H1 (cell line): ENCODE measurements around the gene CDH26. TPM values are rescaled to one million over a fixed set of nuclear protein-coding genes. Genes with fewer than 3 reads are reported as not detected.

Source experiments
- KDM4A ChIP-seq: IDR thresholded peaks from one replicate; pipeline ENCODE4 v1.7.1; 2012; ENCODE audit warnings: low read depth, mild to moderate bottlenecking, moderate library complexity, low read length, inconsistent platforms; ENCODE audit not compliant: severe bottlenecking
- TAF1 ChIP-seq: IDR thresholded peaks from 2 replicates; pipeline ENCODE4 v1.6.1; 2011; ENCODE audit warnings: mild to moderate bottlenecking, low read depth, low read length
- ZNF274 ChIP-seq: IDR thresholded peaks from 2 replicates; pipeline ENCODE4 v1.7.0; 2012; ENCODE audit warnings: low read length, borderline replicate concordance; ENCODE audit errors: extremely low read depth
- polyA plus RNA-seq, 7 experiments: library from polyadenylated mRNA; depleted of rRNA in 3 of 7; stranded (reverse) in 5 of 7; unstranded in 2 of 7; fragments of >200 nt in 5 of 7; fragments of 200-250 nt in 2 of 7; gene quantifications; 1 replicate in 5 of 7; 2 replicates in 1 of 7; 4 replicates in 1 of 7; pipeline versions ENCODE4 v1.2.1 to v1.2.3, GENCODE V29; 2011 to 2013; ENCODE audit warnings: missing spikeins in 2 of 7, mixed read lengths in 2 of 7
- total RNA-seq: library from RNA; stranded (reverse); fragmentation: NEBNext Ultra II Directional; extraction: Animal tissue kit (Norgen Biotek cat#: 25700); gene quantifications from 2 replicates; pipeline ENCODE4 v1.2.1, GENCODE V29; 2021
- TF ChIP-seq, protein P1 (sequence below): fragments of 300-600 bp; sonication (generic); IDR thresholded peaks from 2 replicates; pipeline ENCODE4 v1.7.1; 2012; ENCODE audit warnings: low read length, moderate library complexity, mild to moderate bottlenecking, inconsistent platforms; ENCODE audit not compliant: insufficient replicate concordance
- TF ChIP-seq, protein P2 (sequence below): IDR thresholded peaks from 2 replicates; pipeline ENCODE4 v1.6.1; 2011; ENCODE audit warnings: low read length, improper control_type of control experiment
- TF ChIP-seq, protein P3 (sequence below): IDR thresholded peaks from 2 replicates; pipeline ENCODE4 v1.6.1; 2012; ENCODE audit warnings: low read length, inconsistent platforms

The CDH26 gene
- total and polyA plus RNA-seq, 2 of the 8 experiments (the other 6 are each of a cell fraction or from before 2014, with no cell fraction given): 1.5 to 1.7 TPM

DNA sequence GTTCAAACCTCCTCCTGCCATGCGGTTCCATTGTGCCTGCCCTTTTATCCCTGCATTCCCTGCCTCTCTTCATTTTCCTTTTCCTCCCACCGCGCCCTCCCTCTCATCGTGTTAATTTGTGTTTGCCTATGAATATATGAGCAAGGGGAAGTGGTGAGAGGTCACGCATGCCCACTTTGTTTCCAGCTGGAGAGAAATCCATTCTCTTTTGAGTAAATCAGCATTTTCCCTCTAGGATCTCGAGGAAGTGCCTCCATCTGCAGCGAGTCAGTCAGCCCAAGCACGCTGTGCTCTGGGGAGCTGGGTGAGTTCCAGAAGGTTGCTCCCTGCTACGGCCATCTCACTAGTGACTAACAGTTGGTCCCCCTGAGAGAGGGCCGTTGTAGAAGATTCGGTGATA is 42.9 kb downstream of the CDH26 start (continued):
- TF ChIP-seq, protein P1, sequence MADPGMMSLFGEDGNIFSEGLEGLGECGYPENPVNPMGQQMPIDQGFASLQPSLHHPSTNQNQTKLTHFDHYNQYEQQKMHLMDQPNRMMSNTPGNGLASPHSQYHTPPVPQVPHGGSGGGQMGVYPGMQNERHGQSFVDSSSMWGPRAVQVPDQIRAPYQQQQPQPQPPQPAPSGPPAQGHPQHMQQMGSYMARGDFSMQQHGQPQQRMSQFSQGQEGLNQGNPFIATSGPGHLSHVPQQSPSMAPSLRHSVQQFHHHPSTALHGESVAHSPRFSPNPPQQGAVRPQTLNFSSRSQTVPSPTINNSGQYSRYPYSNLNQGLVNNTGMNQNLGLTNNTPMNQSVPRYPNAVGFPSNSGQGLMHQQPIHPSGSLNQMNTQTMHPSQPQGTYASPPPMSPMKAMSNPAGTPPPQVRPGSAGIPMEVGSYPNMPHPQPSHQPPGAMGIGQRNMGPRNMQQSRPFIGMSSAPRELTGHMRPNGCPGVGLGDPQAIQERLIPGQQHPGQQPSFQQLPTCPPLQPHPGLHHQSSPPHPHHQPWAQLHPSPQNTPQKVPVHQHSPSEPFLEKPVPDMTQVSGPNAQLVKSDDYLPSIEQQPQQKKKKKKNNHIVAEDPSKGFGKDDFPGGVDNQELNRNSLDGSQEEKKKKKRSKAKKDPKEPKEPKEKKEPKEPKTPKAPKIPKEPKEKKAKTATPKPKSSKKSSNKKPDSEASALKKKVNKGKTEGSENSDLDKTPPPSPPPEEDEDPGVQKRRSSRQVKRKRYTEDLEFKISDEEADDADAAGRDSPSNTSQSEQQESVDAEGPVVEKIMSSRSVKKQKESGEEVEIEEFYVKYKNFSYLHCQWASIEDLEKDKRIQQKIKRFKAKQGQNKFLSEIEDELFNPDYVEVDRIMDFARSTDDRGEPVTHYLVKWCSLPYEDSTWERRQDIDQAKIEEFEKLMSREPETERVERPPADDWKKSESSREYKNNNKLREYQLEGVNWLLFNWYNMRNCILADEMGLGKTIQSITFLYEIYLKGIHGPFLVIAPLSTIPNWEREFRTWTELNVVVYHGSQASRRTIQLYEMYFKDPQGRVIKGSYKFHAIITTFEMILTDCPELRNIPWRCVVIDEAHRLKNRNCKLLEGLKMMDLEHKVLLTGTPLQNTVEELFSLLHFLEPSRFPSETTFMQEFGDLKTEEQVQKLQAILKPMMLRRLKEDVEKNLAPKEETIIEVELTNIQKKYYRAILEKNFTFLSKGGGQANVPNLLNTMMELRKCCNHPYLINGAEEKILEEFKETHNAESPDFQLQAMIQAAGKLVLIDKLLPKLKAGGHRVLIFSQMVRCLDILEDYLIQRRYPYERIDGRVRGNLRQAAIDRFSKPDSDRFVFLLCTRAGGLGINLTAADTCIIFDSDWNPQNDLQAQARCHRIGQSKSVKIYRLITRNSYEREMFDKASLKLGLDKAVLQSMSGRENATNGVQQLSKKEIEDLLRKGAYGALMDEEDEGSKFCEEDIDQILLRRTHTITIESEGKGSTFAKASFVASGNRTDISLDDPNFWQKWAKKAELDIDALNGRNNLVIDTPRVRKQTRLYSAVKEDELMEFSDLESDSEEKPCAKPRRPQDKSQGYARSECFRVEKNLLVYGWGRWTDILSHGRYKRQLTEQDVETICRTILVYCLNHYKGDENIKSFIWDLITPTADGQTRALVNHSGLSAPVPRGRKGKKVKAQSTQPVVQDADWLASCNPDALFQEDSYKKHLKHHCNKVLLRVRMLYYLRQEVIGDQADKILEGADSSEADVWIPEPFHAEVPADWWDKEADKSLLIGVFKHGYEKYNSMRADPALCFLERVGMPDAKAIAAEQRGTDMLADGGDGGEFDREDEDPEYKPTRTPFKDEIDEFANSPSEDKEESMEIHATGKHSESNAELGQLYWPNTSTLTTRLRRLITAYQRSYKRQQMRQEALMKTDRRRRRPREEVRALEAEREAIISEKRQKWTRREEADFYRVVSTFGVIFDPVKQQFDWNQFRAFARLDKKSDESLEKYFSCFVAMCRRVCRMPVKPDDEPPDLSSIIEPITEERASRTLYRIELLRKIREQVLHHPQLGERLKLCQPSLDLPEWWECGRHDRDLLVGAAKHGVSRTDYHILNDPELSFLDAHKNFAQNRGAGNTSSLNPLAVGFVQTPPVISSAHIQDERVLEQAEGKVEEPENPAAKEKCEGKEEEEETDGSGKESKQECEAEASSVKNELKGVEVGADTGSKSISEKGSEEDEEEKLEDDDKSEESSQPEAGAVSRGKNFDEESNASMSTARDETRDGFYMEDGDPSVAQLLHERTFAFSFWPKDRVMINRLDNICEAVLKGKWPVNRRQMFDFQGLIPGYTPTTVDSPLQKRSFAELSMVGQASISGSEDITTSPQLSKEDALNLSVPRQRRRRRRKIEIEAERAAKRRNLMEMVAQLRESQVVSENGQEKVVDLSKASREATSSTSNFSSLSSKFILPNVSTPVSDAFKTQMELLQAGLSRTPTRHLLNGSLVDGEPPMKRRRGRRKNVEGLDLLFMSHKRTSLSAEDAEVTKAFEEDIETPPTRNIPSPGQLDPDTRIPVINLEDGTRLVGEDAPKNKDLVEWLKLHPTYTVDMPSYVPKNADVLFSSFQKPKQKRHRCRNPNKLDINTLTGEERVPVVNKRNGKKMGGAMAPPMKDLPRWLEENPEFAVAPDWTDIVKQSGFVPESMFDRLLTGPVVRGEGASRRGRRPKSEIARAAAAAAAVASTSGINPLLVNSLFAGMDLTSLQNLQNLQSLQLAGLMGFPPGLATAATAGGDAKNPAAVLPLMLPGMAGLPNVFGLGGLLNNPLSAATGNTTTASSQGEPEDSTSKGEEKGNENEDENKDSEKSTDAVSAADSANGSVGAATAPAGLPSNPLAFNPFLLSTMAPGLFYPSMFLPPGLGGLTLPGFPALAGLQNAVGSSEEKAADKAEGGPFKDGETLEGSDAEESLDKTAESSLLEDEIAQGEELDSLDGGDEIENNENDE: no peak
- TF ChIP-seq ZNF274: no peak
- TF ChIP-seq, protein P2, sequence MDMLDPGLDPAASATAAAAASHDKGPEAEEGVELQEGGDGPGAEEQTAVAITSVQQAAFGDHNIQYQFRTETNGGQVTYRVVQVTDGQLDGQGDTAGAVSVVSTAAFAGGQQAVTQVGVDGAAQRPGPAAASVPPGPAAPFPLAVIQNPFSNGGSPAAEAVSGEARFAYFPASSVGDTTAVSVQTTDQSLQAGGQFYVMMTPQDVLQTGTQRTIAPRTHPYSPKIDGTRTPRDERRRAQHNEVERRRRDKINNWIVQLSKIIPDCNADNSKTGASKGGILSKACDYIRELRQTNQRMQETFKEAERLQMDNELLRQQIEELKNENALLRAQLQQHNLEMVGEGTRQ: no peak
- TF ChIP-seq KDM4A: no peak
- no peak for TF ChIP-seq TAF1
- TF ChIP-seq, protein P3, sequence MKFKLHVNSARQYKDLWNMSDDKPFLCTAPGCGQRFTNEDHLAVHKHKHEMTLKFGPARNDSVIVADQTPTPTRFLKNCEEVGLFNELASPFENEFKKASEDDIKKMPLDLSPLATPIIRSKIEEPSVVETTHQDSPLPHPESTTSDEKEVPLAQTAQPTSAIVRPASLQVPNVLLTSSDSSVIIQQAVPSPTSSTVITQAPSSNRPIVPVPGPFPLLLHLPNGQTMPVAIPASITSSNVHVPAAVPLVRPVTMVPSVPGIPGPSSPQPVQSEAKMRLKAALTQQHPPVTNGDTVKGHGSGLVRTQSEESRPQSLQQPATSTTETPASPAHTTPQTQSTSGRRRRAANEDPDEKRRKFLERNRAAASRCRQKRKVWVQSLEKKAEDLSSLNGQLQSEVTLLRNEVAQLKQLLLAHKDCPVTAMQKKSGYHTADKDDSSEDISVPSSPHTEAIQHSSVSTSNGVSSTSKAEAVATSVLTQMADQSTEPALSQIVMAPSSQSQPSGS: no peak
